ENCODE data around the gene TMEM161A. TPM values are rescaled to one million over a fixed set of nuclear protein-coding genes. Genes with fewer than 3 reads are reported as not detected.

The TMEM161A gene
- total RNA-seq, 2 donors from 2014 or later: 13.7 to 22.1 TPM

GRCh38 chr19:19170053-19170872, 32.0 kb upstream of the TMEM161A start, which contains the start of gene MEF2B:
TSS of gene MEF2B (minus strand) at chr19:19170263. CDS start at chr19:19150735, 19,528 bp downstream.
- no peak within 1 kb of the TSS for H3K4me3 ChIP-seq
- ATAC-seq: peak; percentile 87
- H3K9me3 ChIP-seq: no peaks in the 10 kb centered on the region
- 12 to 21% methylated on average over 25 to 56 of the region's 56 CpGs for WGBS, 2 donors
- H3K4me1 ChIP-seq: peaks cover 11% of the 10 kb centered on the region
- TF ChIP-seq, protein P1, sequence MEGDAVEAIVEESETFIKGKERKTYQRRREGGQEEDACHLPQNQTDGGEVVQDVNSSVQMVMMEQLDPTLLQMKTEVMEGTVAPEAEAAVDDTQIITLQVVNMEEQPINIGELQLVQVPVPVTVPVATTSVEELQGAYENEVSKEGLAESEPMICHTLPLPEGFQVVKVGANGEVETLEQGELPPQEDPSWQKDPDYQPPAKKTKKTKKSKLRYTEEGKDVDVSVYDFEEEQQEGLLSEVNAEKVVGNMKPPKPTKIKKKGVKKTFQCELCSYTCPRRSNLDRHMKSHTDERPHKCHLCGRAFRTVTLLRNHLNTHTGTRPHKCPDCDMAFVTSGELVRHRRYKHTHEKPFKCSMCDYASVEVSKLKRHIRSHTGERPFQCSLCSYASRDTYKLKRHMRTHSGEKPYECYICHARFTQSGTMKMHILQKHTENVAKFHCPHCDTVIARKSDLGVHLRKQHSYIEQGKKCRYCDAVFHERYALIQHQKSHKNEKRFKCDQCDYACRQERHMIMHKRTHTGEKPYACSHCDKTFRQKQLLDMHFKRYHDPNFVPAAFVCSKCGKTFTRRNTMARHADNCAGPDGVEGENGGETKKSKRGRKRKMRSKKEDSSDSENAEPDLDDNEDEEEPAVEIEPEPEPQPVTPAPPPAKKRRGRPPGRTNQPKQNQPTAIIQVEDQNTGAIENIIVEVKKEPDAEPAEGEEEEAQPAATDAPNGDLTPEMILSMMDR (IDR thresholded peaks at IDR 0.05): no peak
- no peak for TF ChIP-seq POLR2A (IDR thresholded peaks at IDR 0.05)
- H3K36me3 ChIP-seq (replicated peaks in 1 of 2; ENCODE audit: insufficient read depth in 1 of 2, low read depth in 2 of 2): no peaks in the 10 kb centered on the region
- DNase-seq: peak; percentile 76 to 85 (median 80)
- intact Hi-C loops (cut with DNase I): no loop called here
- no peaks in the 10 kb centered on the region for H3K27me3 ChIP-seq
- no peak within 1 kb of the TSS for H3K27ac ChIP-seq

DNA sequence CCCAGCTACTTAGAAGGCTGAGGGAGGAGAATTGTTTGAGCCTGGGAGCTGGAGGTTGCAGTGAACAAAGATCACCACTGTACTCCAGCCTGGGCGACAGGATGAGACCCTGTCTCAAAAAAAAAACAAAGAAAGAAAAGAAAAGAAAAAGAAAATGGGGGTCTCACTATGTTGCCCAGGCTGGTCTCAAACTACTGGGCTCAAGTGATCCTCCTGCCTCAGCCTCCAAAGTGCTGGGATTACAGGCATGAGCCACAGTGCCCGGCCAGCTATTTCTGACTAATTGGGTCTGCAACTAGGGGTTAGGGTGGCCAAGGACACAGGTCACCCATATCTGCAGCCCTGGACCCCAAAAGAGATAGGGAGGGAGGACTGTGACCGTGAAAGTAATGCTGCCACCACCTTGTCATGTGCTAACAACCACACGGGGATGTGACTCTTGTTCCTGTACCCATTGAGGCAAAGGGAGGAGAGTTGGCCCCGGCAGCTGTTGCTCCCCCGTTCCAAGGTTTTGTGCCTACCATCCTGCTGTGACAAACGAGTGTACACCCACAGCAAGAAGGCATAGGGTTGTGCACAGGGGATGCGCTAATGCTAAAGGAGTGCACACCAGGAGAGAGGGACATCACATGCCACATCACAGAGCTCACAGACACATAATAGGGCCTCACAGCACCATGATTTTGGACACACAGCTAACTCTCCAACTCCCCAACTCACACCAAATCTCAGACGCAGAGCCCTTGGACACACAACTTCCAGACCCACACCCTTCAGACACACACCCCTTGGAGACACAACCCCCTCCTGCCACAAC, 31.2 kb upstream of the TMEM161A start:
- no peak for DNase-seq

GRCh38 chr19:19167612-19168011, 29.3 kb upstream of the TMEM161A start:
- WGBS, 2 donors: 83 to 86% methylated on average over 3 of the region's 3 CpGs
- intact Hi-C loops (cut with DNase I): no loop called here
- Histone ChIP-seq H3K27ac (no peak overlapping the region), H3K27me3 (no peaks in the 10 kb centered on the region), H3K4me1 (peaks cover 11% of the 10 kb centered on the region), H3K9me3 (no peaks in the 10 kb centered on the region), H3K36me3 (replicated peaks in 1 of 2; ENCODE audit: insufficient read depth in 1 of 2, low read depth in 2 of 2) (no peaks in the 10 kb centered on the region), H3K4me3 (no peak overlapping the region)
- DNase-seq (no peak), ATAC-seq (no peak)
- TF ChIP-seq POLR2A (IDR thresholded peaks at IDR 0.05): no peak
- TF ChIP-seq, protein P1 (IDR thresholded peaks at IDR 0.05): no peak

More for the DNA sequence above, 31.2 kb upstream of the TMEM161A start:
- 73 to 81% methylated on average over 7 to 9 of the region's 9 CpGs for WGBS, 2 donors
- Histone ChIP-seq H3K9me3 (no peaks in the 10 kb centered on the region), H3K4me3 (no peak overlapping the region), H3K4me1 (peaks cover 11% of the 10 kb centered on the region), H3K27ac (no peak overlapping the region), H3K36me3 (replicated peaks in 1 of 2; ENCODE audit: insufficient read depth in 1 of 2, low read depth in 2 of 2) (no peaks in the 10 kb centered on the region), H3K27me3 (no peaks in the 10 kb centered on the region)
- no peak for TF ChIP-seq POLR2A (IDR thresholded peaks at IDR 0.05)
- TF ChIP-seq, protein P1 (IDR thresholded peaks at IDR 0.05): no peak
- intact Hi-C loops (cut with DNase I): no loop called here
- ATAC-seq: no peak

DNA sequence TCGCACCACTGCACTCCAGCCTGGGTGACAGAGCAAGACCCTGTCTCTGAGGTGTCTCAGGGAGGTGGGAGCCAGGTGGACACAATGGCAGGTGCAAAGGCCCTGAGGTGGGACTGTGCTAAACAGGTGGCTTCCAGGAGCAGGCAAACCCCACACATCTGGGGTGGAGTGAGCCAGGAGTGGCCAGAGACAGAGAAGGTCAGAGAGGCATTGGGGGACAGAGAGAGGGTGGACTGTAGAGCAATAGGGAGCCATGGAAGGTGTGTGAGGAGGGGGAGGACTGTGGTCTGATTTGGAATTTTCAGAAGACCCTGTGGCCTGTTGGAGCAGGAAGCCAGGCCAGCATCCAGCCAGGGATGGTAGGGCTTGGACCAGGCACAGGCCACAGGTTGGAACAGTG, 27.1 kb upstream of the TMEM161A start:
- no peaks in the 10 kb centered on the region for H3K36me3 ChIP-seq (replicated peaks in 1 of 2; ENCODE audit: insufficient read depth in 1 of 2, low read depth in 2 of 2)
- no peak for ATAC-seq
- H3K27me3 ChIP-seq: no peaks in the 10 kb centered on the region
- TF ChIP-seq, protein P1 (IDR thresholded peaks at IDR 0.05): no peak
- TF ChIP-seq POLR2A (IDR thresholded peaks at IDR 0.05): no peak
- no peaks in the 10 kb centered on the region for H3K9me3 ChIP-seq
- intact Hi-C loops (cut with DNase I): no loop called here
- peaks cover 7% of the 10 kb centered on the region for H3K4me1 ChIP-seq
- no peak for DNase-seq
- WGBS, 2 donors: 100% methylated on average over 1 of the region's 1 CpG
- H3K4me3 ChIP-seq: no peak overlapping the region
- H3K27ac ChIP-seq: no peak overlapping the region
